ENCODE results near the gene ARID3A. TPM values are rescaled to one million over a fixed set of nuclear protein-coding genes. Genes with fewer than 3 reads are reported as not detected.

The ARID3A gene
- polyA plus RNA-seq, 1 donor from 2014 or later: 4.2 TPM

- Mint-ChIP-seq H3K36me3 (no peaks in the 10 kb centered on the region), H3K4me1 (peaks cover 0 to 5% (median 0%) of the 10 kb centered on the region in 3 donors), H3K27ac (peak overlapping the region in 1 of 3 donors; percentile 53), H3K27me3 (peaks cover 7% of the 10 kb centered on the region), H3K4me3 (no peak overlapping the region), H3K9me3 (no peaks in the 10 kb centered on the region)
These were observed 78.5 kb downstream of the ARID3A start for GRCh38 chr19:1004204-1004802.

- peaks cover 6% of the 10 kb centered on the region for H3K27me3 Mint-ChIP-seq
- H3K36me3 Mint-ChIP-seq: no peaks in the 10 kb centered on the region
- H3K27ac Mint-ChIP-seq: peak overlapping the region in 1 of 3 donors; percentile 16
- no peaks in the 10 kb centered on the region for H3K9me3 Mint-ChIP-seq
- H3K4me3 Mint-ChIP-seq: no peak overlapping the region
- H3K4me1 Mint-ChIP-seq: peaks cover 0 to 5% (median 0%) of the 10 kb centered on the region in 3 donors
These were observed 79.2 kb downstream of the ARID3A start for GRCh38 chr19:1004803-1005664.

GRCh38 chr19:1006711-1007398 is 81.0 kb downstream of the ARID3A start:
- no peak overlapping the region for H3K4me3 Mint-ChIP-seq
- no peaks in the 10 kb centered on the region for H3K9me3 Mint-ChIP-seq
- peaks cover 0 to 3% (median 0%) of the 10 kb centered on the region in 3 donors for H3K4me1 Mint-ChIP-seq
- H3K36me3 Mint-ChIP-seq: no peaks in the 10 kb centered on the region
- peaks cover 1% of the 10 kb centered on the region for H3K27me3 Mint-ChIP-seq
- H3K27ac Mint-ChIP-seq: peak overlapping the region in 1 of 3 donors; percentile 60

DNA sequence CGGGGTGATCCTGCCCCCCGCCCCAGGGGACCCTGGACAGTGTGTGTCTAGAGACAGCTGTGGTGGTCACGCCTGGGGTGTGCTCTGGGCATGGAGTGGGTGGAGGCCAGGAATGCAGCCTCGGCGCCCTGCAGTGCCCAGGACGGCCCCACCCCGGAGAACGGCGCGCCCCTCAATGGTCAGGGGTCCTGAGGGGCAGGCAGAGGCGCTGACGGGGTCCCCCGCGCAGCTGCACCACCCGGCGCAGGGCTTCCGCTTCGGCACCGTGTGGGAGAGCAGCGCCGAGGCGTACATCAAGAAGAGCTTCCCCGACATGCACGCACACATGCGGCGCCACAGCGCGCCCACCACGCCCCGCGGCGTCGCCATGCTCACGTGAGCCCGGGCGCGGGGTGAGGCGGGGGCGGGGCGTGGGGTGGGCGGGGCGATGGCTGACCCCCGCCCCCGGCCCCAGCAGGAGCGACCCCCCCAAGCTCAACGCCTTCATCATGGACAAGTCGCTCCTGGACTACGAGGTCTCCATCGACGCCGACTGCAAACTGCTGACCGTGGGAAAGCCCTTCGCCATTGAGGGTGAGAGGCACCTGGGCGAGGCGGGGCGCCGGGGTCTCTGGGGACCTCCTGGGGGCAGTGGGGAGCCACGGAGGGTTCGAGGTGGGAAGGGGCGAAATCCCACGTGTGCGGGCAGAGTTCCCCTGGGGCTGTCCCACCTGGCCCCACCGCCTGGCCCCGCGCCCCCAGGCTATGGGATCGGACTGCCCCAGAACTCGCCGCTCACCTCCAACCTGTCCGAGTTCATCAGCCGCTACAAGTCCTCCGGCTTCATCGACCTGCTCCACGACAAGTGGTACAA is 81.8 kb downstream of the ARID3A start:
- Mint-ChIP-seq H3K4me1 (peaks cover 0 to 2% (median 0%) of the 10 kb centered on the region in 3 donors), H3K27ac (peak overlapping the region in 2 of 3 donors; percentile 39 to 74), H3K9me3 (no peaks in the 10 kb centered on the region), H3K27me3 (no peaks in the 10 kb centered on the region), H3K4me3 (no peak overlapping the region), H3K36me3 (no peaks in the 10 kb centered on the region)

DNA sequence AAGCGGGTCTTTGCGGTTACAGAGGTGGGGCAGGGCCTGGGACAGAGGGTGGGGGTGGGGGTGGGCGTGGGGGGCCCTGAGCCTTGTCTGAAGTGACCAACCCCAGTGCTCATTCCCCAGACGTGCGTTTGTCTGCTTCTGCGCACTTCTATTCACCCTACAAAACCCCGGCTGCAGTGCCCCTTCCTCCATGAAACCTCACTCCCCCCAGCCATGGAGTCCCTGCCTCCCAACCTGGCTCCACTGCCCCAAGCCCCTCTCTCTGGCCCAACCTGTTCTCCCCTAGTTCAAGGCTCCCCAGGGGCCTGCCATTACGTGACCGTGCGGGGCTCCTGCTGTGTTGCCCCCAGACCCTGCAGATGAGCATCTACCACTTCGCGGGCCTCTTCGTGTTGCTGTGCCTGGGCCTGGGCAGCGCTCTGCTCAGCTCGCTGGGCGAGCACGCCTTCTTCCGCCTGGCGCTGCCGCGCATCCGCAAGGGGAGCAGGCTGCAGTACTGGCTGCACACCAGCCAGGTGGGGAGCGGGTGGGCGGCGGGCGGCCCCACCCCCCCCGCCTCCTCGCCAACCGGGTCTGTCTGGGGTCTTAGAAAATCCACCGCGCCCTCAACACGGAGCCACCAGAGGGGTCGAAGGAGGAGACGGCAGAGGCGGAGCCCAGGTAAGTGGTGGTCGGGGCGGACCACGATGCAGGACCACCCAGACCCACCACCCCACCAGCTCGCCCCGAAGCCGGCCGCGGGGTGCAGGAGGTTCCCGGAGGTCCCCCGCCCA is 82.6 kb downstream of the ARID3A start:
- Mint-ChIP-seq H3K4me3 (peak overlapping the region in 1 of 4 donors; percentile 8), H3K9me3 (no peaks in the 10 kb centered on the region), H3K36me3 (no peaks in the 10 kb centered on the region), H3K27ac (peak overlapping the region in 2 of 3 donors; percentile 39 to 74), H3K4me1 (peaks cover 0 to 2% (median 0%) of the 10 kb centered on the region in 3 donors), H3K27me3 (no peaks in the 10 kb centered on the region)

- H3K9me3 Mint-ChIP-seq: no peaks in the 10 kb centered on the region
- H3K4me1 Mint-ChIP-seq: peaks cover 0 to 2% (median 0%) of the 10 kb centered on the region in 3 donors
- H3K27me3 Mint-ChIP-seq: no peaks in the 10 kb centered on the region
- no peak overlapping the region for H3K4me3 Mint-ChIP-seq
- no peak overlapping the region for H3K27ac Mint-ChIP-seq
- H3K36me3 Mint-ChIP-seq: no peaks in the 10 kb centered on the region
These were observed 83.5 kb downstream of the ARID3A start for GRCh38 chr19:1009041-1009980.

DNA sequence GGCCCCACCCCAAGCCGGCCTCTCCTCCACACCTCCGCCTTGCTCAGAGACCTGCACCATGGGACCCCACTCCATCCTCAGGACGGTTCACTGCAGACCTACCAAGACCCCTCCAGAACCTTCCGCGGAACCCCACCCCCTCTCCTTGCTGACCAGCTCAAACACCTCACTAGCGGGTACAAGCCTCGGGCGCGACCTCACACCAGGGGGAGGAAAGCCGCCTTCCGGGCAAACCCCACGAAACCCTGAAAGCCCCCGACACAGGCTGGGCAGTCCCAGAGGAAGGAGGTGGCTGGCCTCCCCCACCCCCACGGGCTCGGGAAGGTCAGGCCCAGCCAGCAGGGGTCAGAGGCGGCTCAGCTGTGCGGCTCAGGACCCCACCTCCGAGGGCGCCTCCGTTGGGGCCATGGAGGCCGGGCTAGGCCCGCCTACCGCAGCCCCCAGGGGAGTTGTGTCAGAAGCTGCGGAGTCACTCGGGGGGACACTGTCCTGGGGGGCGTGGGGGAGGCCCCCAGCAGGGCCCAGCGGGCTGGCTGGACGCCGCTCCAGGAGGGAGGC is 84.2 kb downstream of the ARID3A start:
- no peaks in the 10 kb centered on the region for H3K27me3 Mint-ChIP-seq
- H3K27ac Mint-ChIP-seq: no peak overlapping the region
- peaks cover 0 to 2% (median 0%) of the 10 kb centered on the region in 3 donors for H3K4me1 Mint-ChIP-seq
- no peak overlapping the region for H3K4me3 Mint-ChIP-seq
- no peaks in the 10 kb centered on the region for H3K9me3 Mint-ChIP-seq
- no peaks in the 10 kb centered on the region for H3K36me3 Mint-ChIP-seq

DNA sequence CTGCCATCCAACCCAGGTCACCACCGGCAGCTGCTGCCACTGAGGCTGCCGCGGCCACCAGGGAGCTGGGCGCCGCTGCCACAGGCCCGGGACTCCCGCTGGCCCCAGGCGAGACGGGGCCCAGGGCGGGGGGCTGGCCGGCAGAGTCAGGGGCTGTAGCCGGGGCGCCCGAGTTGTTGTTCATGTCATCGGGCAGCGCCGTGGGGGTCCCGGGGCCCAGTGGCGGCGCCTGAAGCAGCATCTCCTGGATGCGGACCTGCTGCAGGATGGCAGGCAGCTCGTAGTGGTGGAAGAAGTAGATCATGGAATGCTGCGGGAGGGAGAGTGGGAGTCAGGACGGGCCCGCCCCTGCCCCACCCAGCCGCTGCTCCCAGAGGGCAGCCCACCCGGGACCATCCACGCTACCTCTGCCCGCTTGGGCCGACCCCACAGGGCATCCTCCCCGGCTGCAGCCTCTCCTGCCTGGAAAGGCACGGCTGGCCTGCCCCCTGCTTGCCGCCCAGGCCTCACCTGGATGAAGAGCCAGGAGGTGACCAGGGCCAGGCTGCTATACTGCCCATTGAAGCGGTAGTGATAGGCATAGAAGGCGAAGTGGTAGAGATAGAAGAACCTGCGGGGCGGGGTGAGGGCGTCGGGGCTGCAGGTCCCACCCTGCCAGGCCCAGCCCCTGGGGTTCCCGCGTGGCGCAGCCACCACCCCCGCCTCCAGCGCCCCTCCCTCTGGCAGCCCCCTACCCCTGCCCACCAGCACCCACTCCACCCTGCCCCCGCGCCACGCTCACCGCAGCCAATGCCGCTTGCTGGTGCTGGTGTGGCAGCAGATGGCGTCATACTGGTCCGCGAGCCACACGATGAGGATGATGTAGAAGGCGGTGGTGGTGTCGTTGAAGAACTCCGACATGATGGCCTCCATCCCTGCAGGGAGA is 85.0 kb downstream of the ARID3A start:
- no peak overlapping the region for H3K4me3 Mint-ChIP-seq
- H3K9me3 Mint-ChIP-seq: no peaks in the 10 kb centered on the region
- H3K36me3 Mint-ChIP-seq: no peaks in the 10 kb centered on the region
- H3K27me3 Mint-ChIP-seq: no peaks in the 10 kb centered on the region
- peaks cover 0 to 1% (median 0%) of the 10 kb centered on the region in 3 donors for H3K4me1 Mint-ChIP-seq
- H3K27ac Mint-ChIP-seq: no peak overlapping the region

GRCh38 chr19:1011831-1012333 is 86.0 kb downstream of the ARID3A start:
- Mint-ChIP-seq H3K4me1 (peaks cover 0 to 6% (median 5%) of the 10 kb centered on the region in 3 donors), H3K4me3 (no peak overlapping the region), H3K27ac (no peak overlapping the region), H3K9me3 (no peaks in the 10 kb centered on the region), H3K36me3 (no peaks in the 10 kb centered on the region), H3K27me3 (no peaks in the 10 kb centered on the region)

- Mint-ChIP-seq H3K36me3 (no peaks in the 10 kb centered on the region), H3K4me1 (peaks cover 0 to 10% (median 9%) of the 10 kb centered on the region in 3 donors), H3K4me3 (no peak overlapping the region), H3K9me3 (no peaks in the 10 kb centered on the region), H3K27me3 (no peaks in the 10 kb centered on the region), H3K27ac (no peak overlapping the region)
These were observed 86.5 kb downstream of the ARID3A start for GRCh38 chr19:1012334-1012733.

- Mint-ChIP-seq H3K4me3 (no peak overlapping the region), H3K27me3 (no peaks in the 10 kb centered on the region), H3K9me3 (no peaks in the 10 kb centered on the region), H3K27ac (no peak overlapping the region), H3K36me3 (no peaks in the 10 kb centered on the region), H3K4me1 (peaks cover 0 to 18% (median 12%) of the 10 kb centered on the region in 3 donors)
These were observed 87.4 kb downstream of the ARID3A start for GRCh38 chr19:1013218-1013617.
